Body of pancreas (tissue), 4 donors: Measurements from ENCODE around the gene GALNTL6. TPM values are rescaled to one million over a fixed set of nuclear protein-coding genes. Genes with fewer than 3 reads are reported as not detected.

Source experiments
- ATAC-seq: fragments of 150-250 bp; one replicate; pipeline ENCODE4 v1.9.1; 2016
- DNase-seq, 4 donors: peaks; one replicate each; pipeline ENCODE4 v3.0.0-alpha.2; 2019
- H3K27ac ChIP-seq, 4 donors: fragments of 200-600 bp; sonication (generic); 1 replicate in 3 of 4; 2 replicates in 1 of 4; pipeline versions ENCODE4 v1.5.1 to v1.6.1; 2016 to 2019; ENCODE audit warnings: mild to moderate bottlenecking in 1 of 4, mixed read lengths in 1 of 4, moderate library complexity in 1 of 4
- H3K27me3 ChIP-seq, 2 donors: fragments of 200-600 bp; sonication (generic); one replicate each; pipeline ENCODE4 v1.6.0; 2016; ENCODE audit warnings: mild to moderate bottlenecking in 1 of 2
- H3K36me3 ChIP-seq, 2 donors: fragments of 200-600 bp; sonication (generic); replicated peaks in 1 of 2; 2 replicates each; pipeline ENCODE4 v1.5.1; 2016; ENCODE audit warnings: low read depth in 2 of 2; ENCODE audit not compliant: insufficient read depth in 1 of 2
- H3K4me1 ChIP-seq: fragments of 200-600 bp; sonication (generic); one replicate; pipeline ENCODE4 v1.6.0; 2016
- H3K4me3 ChIP-seq, 2 donors: fragments of 200-600 bp; sonication (generic); 1 replicate in 1 of 2; 2 replicates in 1 of 2; pipeline ENCODE4 v1.5.1; 2016 to 2019
- H3K9me3 ChIP-seq, 3 donors: fragments of 200-600 bp; sonication (generic); 1 replicate in 2 of 3; 2 replicates in 1 of 3; pipeline ENCODE4 v1.5.1; 2016
- POLR2A ChIP-seq, 3 donors: fragments of 450-650 bp; IDR thresholded peaks; one replicate each; pipeline ENCODE4 v1.6.1; 2016; ENCODE audit warnings: antibody characterized with exemption in 3 of 3, mild to moderate bottlenecking in 2 of 3
- WGBS, 2 donors: methylation state at CpG; one replicate each; pipeline ENCODE4 v1.1.5; 2017; 5-methylcytosine and 5-hydroxymethylcytosine counted together
- intact Hi-C: fragments of 100-400 bp; cut with DNase I; formaldehyde crosslinking; loops from one replicate; pipeline ENCODE4 v1.15.1; 2023
- total RNA-seq, 2 donors: library from RNA; depleted of rRNA; stranded (reverse); fragments of >200 nt; gene quantifications; one replicate each; pipeline ENCODE4 v1.1.0, GENCODE V29; 2016
- TF ChIP-seq, protein P1 (sequence below), 7 experiments: fragments of 450-650 bp in 4 of 7; fragments of 200-600 bp in 3 of 7; sonication (generic) in 3 of 7; IDR thresholded peaks; one replicate each; pipeline ENCODE4 v1.5.1; 2016 to 2019; ENCODE audit warnings: antibody characterized with exemption in 7 of 7

GALNTL6 gene
- total RNA-seq, 2 donors from 2014 or later, result 0.26 TPM; not detected in 1

DNA sequence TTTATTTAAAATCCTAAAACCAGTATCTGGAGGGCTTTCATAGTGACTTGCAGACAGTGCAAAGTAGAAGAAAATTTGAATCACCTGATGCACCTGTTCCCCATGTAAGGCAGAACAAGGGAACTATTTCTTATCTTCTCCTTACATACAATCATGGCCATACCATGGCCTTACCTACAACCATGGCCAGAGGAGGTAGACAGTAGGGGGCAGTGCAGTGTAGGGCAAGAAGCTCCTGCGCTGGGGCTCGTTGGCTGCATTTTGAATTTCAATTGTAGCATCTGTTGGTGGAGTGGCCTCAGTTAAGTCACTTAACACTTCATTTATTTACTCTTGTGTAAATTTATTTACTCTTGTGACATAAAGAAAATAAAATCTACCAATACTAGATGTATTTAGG lies 33.0 kb downstream of the GALNTL6 start:
- WGBS, 2 donors, result 21 to 47% methylated on average over 2 of the region's 2 CpGs
- no peak for TF ChIP-seq POLR2A (IDR thresholded peaks at IDR 0.05)
- TF ChIP-seq, protein P1, sequence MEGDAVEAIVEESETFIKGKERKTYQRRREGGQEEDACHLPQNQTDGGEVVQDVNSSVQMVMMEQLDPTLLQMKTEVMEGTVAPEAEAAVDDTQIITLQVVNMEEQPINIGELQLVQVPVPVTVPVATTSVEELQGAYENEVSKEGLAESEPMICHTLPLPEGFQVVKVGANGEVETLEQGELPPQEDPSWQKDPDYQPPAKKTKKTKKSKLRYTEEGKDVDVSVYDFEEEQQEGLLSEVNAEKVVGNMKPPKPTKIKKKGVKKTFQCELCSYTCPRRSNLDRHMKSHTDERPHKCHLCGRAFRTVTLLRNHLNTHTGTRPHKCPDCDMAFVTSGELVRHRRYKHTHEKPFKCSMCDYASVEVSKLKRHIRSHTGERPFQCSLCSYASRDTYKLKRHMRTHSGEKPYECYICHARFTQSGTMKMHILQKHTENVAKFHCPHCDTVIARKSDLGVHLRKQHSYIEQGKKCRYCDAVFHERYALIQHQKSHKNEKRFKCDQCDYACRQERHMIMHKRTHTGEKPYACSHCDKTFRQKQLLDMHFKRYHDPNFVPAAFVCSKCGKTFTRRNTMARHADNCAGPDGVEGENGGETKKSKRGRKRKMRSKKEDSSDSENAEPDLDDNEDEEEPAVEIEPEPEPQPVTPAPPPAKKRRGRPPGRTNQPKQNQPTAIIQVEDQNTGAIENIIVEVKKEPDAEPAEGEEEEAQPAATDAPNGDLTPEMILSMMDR (IDR thresholded peaks at IDR 0.05), result peak in 5 of 7 experiments; percentile 14 to 41 (median 30)
- no peak for ATAC-seq
- no peaks in the 10 kb centered on the region for H3K9me3 ChIP-seq
- DNase-seq, result peak; percentile 24 to 61 (median 50)
- H3K27me3 ChIP-seq, result no peaks in the 10 kb centered on the region
- no peaks in the 10 kb centered on the region for H3K36me3 ChIP-seq
- intact Hi-C loops, result no loop called here
- no peaks in the 10 kb centered on the region for H3K4me1 ChIP-seq
- H3K27ac ChIP-seq, result no peak overlapping the region
- H3K4me3 ChIP-seq, result no peak overlapping the region

DNA sequence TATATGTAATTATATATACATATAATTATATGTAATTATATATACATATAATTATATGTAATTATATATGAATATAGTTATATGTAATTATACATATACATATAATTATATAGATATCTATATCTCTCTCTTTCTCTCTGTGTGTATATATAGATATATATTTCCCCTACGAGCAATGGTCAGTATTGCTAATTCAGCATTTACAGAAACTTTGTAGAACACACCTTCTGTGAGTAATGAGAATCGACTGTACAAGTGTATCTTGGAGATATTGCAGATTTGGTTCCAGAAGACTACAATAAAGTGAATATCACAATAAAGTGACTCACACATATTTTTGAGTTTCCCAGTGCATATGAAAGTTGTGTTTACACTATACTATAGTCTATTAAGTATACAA lies 33.7 kb downstream of the GALNTL6 start:
- H3K27ac ChIP-seq, result no peak overlapping the region
- WGBS, 2 donors, result 42 to 52% methylated on average over 2 of the region's 2 CpGs
- no peaks in the 10 kb centered on the region for H3K4me1 ChIP-seq
- TF ChIP-seq, protein P1 (IDR thresholded peaks at IDR 0.05), result no peak
- no peak for TF ChIP-seq POLR2A (IDR thresholded peaks at IDR 0.05)
- no peak for ATAC-seq
- no peak for DNase-seq
- H3K27me3 ChIP-seq, result no peaks in the 10 kb centered on the region
- intact Hi-C loops, result no loop called here
- H3K36me3 ChIP-seq, result no peaks in the 10 kb centered on the region
- H3K4me3 ChIP-seq, result no peak overlapping the region
- no peaks in the 10 kb centered on the region for H3K9me3 ChIP-seq

DNA sequence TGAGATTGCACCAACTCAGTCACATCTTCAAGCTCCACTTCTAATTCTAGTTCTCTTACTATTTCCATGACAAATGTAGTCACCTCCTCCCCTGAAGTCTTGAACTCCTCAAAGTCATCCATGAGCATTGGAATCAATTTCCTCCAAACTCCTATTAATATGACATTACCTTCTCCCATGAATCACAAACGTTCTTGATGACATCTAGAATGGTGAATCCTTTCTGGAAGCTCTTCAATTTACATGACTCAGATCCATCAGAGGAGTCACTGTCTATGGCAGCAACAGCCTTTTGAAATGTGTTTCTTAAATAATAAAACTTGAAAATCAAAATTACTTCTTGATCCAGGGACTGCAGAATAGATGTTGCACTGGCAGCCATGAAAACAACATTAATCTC lies 34.5 kb downstream of the GALNTL6 start:
- H3K4me3 ChIP-seq, result no peak overlapping the region
- H3K36me3 ChIP-seq, result no peaks in the 10 kb centered on the region
- H3K4me1 ChIP-seq, result no peaks in the 10 kb centered on the region
- H3K27ac ChIP-seq, result no peak overlapping the region
- H3K27me3 ChIP-seq, result no peaks in the 10 kb centered on the region
- no peaks in the 10 kb centered on the region for H3K9me3 ChIP-seq
- ATAC-seq, result no peak
- no peak for DNase-seq
- 39 to 63% methylated on average over 1 of the region's 1 CpG for WGBS, 2 donors
- intact Hi-C loops, result no loop called here
- TF ChIP-seq, protein P1 (IDR thresholded peaks at IDR 0.05), result no peak
- TF ChIP-seq POLR2A (IDR thresholded peaks at IDR 0.05), result no peak

DNA sequence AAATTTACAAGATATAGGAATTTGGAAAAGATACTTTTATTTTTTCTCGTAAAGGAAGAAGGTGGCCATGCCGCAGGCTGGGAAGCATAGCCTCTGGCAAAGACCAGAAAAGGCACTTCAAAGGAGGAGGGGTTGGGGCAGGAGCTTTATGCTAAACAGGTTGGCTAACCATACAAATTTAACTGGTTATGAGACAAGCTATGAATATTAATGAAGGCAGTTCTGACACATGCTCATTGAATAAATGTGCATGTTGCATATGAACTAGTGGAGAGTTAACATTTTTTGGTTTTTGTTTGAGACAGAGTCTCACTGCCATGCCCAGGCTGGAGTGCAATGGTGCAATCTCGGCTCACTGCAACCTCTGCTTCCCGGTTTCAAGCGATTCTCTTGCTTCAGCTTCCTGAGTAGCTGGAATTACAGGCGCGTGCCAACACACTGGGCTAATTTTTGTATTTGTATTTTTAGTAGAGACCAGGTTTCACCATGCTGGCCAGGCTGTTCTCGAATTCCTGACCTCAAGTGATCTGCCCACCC lies 36.5 kb downstream of the GALNTL6 start:
- intact Hi-C loops, result no loop called here
- H3K36me3 ChIP-seq, result no peaks in the 10 kb centered on the region
- ATAC-seq (no peak), DNase-seq (no peak)
- H3K27me3 ChIP-seq, result no peaks in the 10 kb centered on the region
- 91 to 92% methylated on average over 8 of the region's 8 CpGs for WGBS, 2 donors
- no peaks in the 10 kb centered on the region for H3K9me3 ChIP-seq
- H3K4me3 ChIP-seq, result no peak overlapping the region
- TF ChIP-seq, protein P1 (IDR thresholded peaks at IDR 0.05), result no peak
- TF ChIP-seq POLR2A (IDR thresholded peaks at IDR 0.05), result no peak
- H3K4me1 ChIP-seq, result no peaks in the 10 kb centered on the region
- no peak overlapping the region for H3K27ac ChIP-seq

DNA sequence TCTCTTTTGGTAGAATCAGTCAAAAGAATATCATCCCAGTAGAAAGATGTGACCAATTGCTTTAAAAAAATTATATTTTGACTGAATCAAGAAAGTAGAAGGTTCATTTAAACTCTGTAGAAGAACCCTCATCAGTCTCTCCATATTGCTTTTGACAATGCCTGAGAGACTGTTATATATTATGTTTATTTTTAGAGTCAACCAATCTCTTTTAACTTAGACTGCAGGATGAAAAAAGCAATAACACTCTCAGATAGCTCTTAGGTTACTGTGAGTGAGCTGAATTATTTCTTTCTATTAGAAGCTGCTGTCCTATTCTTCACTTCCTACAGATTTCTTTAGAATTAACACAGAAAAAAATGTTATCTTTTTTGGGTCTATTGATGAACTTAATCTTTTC lies 38.1 kb downstream of the GALNTL6 start:
- no peak for ATAC-seq

More for the DNA sequence above, 38.1 kb downstream of the GALNTL6 start:
- no peak overlapping the region for H3K27ac ChIP-seq
- no peak for DNase-seq
- intact Hi-C loops, result no loop called here
- no peaks in the 10 kb centered on the region for H3K27me3 ChIP-seq
- H3K4me3 ChIP-seq, result no peak overlapping the region
- H3K9me3 ChIP-seq, result no peaks in the 10 kb centered on the region
- H3K4me1 ChIP-seq, result no peaks in the 10 kb centered on the region
- TF ChIP-seq, protein P1 (IDR thresholded peaks at IDR 0.05), result no peak
- TF ChIP-seq POLR2A (IDR thresholded peaks at IDR 0.05), result no peak
- no peaks in the 10 kb centered on the region for H3K36me3 ChIP-seq
